Measurements from ENCODE around the gene PDE4D.

The PDE4D gene

GRCh38 chr5:59268756-59269415, 624.6 kb downstream of the PDE4D start:
- FAIRE-seq (no peak), DNase-seq (ENCODE audit: low spot score) (no peak)

DNA sequence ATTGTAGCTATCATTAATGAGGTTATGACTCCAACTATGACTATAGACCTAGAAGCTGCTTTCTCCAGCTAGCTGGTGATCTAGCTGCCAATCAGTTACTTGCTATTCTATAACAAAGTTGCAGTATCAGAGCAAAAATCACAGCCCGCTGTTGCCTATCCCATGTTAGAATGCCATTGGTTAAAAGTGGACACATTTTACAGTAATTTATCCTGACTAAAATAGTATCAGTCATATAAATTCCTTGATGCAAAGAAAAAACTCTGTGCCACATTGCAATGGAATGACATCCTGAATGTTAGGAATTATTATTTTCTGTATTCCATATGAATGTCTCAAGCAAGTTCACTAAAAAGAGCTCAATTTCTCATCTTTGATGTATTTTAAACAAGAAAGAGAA, 626.5 kb downstream of the PDE4D start:
- no peak for FAIRE-seq
- DNase-seq (ENCODE audit: low spot score) = no peak

GRCh38 chr5:59266410-59266809, 627.1 kb downstream of the PDE4D start:
- no peak for DNase-seq (ENCODE audit: low spot score)
- FAIRE-seq = no peak

- no peak for FAIRE-seq
Measured at GRCh38 chr5:59264639-59265245, 628.8 kb downstream of the PDE4D start.

DNA sequence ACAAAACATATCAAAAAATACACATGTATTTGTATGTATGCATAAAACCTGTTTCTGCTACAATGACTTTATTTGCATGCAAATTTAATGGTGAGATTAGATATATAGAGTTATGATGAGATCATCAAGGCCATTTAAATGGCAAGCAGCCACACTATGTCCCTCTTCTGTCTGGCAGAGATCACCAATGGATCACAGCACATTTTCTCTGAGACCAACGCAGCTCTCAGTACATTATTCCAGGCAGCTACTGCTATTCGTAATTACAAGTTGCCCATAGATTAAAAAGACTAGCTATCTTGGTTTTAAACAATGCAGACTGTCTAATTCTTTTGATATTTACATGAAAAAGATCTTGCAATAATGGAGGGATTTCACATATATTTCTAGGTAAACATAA, 629.5 kb downstream of the PDE4D start:
- DNase-seq (ENCODE audit: low spot score) (no peak), FAIRE-seq (no peak)

More at GRCh38 chr5:59264639-59265245, 628.8 kb downstream of the PDE4D start:
- no peak for DNase-seq (ENCODE audit: low spot score)

- FAIRE-seq = no peak
Measured at GRCh38 chr5:59261969-59262368, 631.6 kb downstream of the PDE4D start.

DNA sequence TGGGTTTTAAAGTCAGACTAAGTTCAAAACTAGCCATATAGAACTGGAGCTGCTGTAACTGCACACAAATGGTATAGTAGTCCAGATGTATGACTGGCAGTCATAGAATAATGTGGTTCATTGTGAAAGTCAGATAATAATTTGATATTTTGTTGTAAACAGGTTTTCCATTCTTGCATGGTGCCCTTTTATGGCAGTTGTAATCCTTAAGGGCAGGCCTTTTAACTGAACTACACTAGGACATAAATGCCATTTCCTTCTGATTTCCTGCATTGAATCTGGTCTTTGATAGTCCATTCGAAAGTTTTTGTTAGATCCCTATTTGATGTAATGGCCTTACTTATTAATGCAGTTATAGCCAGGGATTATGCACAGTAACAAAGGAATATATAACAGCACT, 632.6 kb downstream of the PDE4D start:
- no peak for FAIRE-seq
- no peak for DNase-seq (ENCODE audit: low spot score)

More at GRCh38 chr5:59261969-59262368, 631.6 kb downstream of the PDE4D start:
- no peak for DNase-seq (ENCODE audit: low spot score)

DNA sequence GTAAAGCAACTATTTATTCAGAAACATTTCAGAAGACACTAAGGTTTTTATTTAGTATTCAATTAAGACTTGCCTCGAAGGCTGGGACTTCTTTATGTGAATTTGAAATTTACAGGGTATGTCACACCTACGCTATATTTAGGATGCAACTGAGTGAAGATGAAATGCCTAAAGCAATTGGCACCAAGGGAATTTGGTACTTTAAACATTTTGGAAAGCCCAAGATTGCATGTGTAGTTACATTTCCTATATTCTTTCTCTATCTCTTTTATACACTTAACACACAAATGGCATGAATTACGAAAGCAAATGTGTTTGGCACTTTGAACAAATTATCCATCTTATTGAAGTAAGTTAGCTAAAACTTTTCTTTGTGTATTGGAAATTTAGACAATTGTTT, 633.3 kb downstream of the PDE4D start:
- no peak for FAIRE-seq
- DNase-seq (ENCODE audit: low spot score) = no peak

- FAIRE-seq = no peak
- DNase-seq (ENCODE audit: low spot score) = no peak
Measured at GRCh38 chr5:59259237-59259636, 634.3 kb downstream of the PDE4D start.

GRCh38 chr5:59257488-59258400, 635.8 kb downstream of the PDE4D start:
- DNase-seq (ENCODE audit: low spot score) (no peak), FAIRE-seq (no peak)

DNA sequence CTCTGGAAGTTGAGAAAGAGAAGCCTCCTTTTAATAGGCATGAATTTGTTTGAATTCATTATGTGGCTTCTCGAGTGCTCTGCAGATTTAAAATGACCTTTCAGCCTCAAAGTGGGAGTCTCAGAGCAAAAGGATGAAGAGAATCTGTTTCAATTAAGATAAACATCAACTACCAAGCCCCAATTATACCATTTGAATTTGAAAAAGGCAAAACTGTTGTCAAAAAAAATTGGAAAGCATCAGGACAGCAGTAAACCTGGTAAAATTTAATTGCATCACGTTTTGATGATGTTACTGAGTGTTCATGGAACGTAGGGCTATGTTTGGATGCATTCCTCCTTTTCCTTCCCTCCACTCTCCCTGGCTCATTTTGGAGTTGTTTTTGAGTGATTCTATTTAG, 637.2 kb downstream of the PDE4D start:
- FAIRE-seq (no peak), DNase-seq (ENCODE audit: low spot score) (no peak)

DNA sequence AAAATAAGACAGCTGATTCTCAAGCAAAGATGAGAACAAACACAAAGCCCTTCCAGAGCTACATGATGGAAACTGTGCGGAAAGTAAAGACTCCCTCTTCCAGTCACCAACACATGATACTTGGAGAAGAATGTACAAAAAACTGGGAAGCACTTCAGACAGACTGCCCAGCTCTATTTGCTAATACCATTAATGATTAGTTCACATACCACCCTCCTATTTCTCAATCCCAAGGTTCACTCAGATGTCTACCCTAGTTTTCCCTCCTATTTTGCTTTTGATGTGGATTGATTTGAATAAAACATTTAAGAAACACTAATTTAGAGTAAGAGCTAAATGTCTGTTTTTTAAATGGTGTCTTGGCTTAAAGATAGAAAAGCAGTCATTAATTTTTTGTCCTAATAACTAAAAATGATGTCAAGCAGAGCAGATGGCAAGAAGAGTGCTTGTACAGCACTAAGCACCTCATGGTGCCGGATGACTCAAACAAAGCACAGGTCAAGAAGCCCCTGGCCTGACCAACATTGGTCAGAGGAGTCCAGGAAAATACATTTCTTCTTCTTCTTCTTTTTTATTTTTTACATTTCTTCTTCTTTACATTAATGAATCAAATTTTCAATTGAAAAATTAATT, 639.4 kb downstream of the PDE4D start:
- FAIRE-seq = no peak
- DNase-seq (ENCODE audit: low spot score) = no peak

- DNase-seq (ENCODE audit: low spot score) (no peak), FAIRE-seq (no peak)
Measured at GRCh38 chr5:59253625-59254024, 639.9 kb downstream of the PDE4D start.

GRCh38 chr5:59251627-59252026, 641.9 kb downstream of the PDE4D start:
- FAIRE-seq = no peak

GRCh38 chr5:59249726-59250125, 643.8 kb downstream of the PDE4D start:
- FAIRE-seq = no peak

More at GRCh38 chr5:59251627-59252026, 641.9 kb downstream of the PDE4D start:
- no peak for DNase-seq (ENCODE audit: low spot score)

GRCh38 chr5:59249160-59249559, 644.4 kb downstream of the PDE4D start:
- FAIRE-seq = no peak
- no peak for DNase-seq (ENCODE audit: low spot score)

More at GRCh38 chr5:59249726-59250125, 643.8 kb downstream of the PDE4D start:
- no peak for DNase-seq (ENCODE audit: low spot score)

DNA sequence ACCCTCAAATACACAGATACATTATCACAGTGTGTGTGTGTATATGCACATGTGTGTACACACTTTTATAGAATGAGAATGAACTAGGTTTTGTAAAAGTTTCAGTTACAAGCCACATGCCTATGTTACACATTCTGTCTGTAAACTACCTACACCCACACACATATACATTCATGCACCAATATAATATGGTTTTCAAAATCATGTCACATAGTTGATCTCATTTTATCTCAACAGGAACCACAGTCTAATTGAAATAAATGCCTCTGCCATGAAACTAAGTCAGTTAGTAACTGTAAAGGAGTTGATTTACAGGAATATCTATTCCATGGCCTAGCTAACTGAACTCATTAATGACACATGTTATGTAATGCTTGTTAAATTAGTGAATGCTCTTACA, 646.6 kb downstream of the PDE4D start:
- FAIRE-seq (no peak), DNase-seq (ENCODE audit: low spot score) (no peak)

GRCh38 chr5:59246145-59246869, 647.2 kb downstream of the PDE4D start:
- FAIRE-seq (no peak), DNase-seq (ENCODE audit: low spot score) (no peak)

DNA sequence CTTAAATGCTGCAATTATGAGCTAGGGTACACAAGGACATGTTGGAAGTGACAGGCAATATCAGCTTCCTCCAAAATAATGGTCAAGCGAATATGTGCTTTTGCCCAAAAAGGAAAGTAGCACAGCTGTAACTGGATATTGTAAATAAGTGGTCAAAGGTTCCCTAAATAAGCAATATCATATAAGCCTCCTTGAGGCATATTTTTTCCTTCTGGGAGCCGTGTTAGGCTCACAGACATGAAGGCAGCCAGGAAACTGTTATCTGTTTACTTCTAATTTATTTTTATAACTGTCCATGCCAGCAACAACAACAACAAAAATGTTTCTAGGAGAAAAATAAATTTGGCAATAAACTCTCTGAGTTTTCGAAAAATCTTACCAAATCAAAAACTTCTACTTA, 648.3 kb downstream of the PDE4D start:
- no peak for DNase-seq (ENCODE audit: low spot score)
- no peak for FAIRE-seq

GRCh38 chr5:59241552-59241951, 652.0 kb downstream of the PDE4D start:
- DNase-seq (ENCODE audit: low spot score) (no peak), FAIRE-seq (no peak)

DNA sequence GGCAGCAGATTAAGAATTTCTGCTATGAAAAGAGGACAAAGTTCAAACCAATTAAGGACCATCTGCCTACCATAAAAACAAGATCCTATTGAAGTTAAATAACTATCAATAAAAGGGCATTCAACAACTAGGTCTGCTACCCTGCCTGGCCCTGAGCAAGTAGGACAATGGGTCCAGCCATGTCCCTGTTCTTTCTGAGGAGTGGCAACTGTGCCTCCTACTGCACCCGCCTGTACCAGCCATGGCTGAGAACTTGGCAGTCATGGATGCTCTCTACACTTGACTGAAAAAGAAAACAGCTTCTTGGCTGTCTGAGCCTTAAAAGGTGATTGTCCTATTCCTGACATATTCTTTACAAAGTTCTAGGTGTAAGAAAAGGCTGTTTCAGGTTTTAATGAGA, 652.4 kb downstream of the PDE4D start:
- FAIRE-seq = no peak
- no peak for DNase-seq (ENCODE audit: low spot score)

Measured in RCC 7860 (cell line).